Lung (tissue), 12 donors: ENCODE results near the gene SELENOW. TPM values are rescaled to one million over a fixed set of nuclear protein-coding genes. Genes with fewer than 3 reads are reported as not detected.

Experiments
- ATAC-seq: fragments of 200-7000 bp; cut with Tn5 transposase; one replicate; pipeline ENCODE4 v1.9.1; 2020; ENCODE audit warnings: moderate number of reproducible peaks; ENCODE audit not compliant: insufficient read depth, low FRiP score
- DNase-seq, 3 donors: peaks; one replicate each; pipeline ENCODE4 v3.0.0-alpha.2; 2013 to 2017
- H3K27ac ChIP-seq, 2 donors: one replicate each; pipeline ENCODE4 v1.5.1; 2013; ENCODE audit warnings: mild to moderate bottlenecking in 2 of 2, moderate library complexity in 2 of 2, control low read depth in 1 of 2, inconsistent platforms in 1 of 2, low read depth in 1 of 2, low read length in 1 of 2
- H3K27me3 ChIP-seq, 3 donors: one replicate each; pipeline ENCODE4 v1.5.1; 2013; ENCODE audit warnings: low read length in 2 of 3; ENCODE audit not compliant: control insufficient read depth in 3 of 3, insufficient read depth in 3 of 3
- H3K36me3 ChIP-seq, 4 donors: one replicate each; pipeline ENCODE4 v1.5.1; 2013; ENCODE audit warnings: low read length in 4 of 4, mild to moderate bottlenecking in 1 of 4, moderate library complexity in 1 of 4; ENCODE audit not compliant: control insufficient read depth in 4 of 4, insufficient read depth in 4 of 4
- H3K4me1 ChIP-seq, 5 donors: one replicate each; pipeline ENCODE4 v1.5.1; 2013; ENCODE audit warnings: low read length in 5 of 5, mild to moderate bottlenecking in 2 of 5, moderate library complexity in 1 of 5; ENCODE audit not compliant: control insufficient read depth in 5 of 5, insufficient read depth in 5 of 5
- H3K4me3 ChIP-seq: one replicate; pipeline ENCODE4 v1.5.1; 2013; ENCODE audit warnings: mild to moderate bottlenecking, control low read depth, moderate library complexity
- H3K9ac ChIP-seq, 2 donors: one replicate each; pipeline ENCODE4 v1.5.1; 2013; ENCODE audit warnings: low read length in 2 of 2, control low read depth in 1 of 2; ENCODE audit not compliant: insufficient read depth in 1 of 2
- H3K9me3 ChIP-seq, 4 donors: one replicate each; pipeline ENCODE4 v1.5.1; 2013; ENCODE audit warnings: low read length in 3 of 4, mild to moderate bottlenecking in 1 of 4, moderate library complexity in 1 of 4; ENCODE audit not compliant: control insufficient read depth in 4 of 4, insufficient read depth in 3 of 4
- CTCF ChIP-seq: IDR thresholded peaks from 2 replicates; pipeline ENCODE4 v1.5.1; 2012; ENCODE audit warnings: mild to moderate bottlenecking; ENCODE audit errors: control extremely low read depth, extremely low read depth
- WGBS, 2 donors: extraction: QIAGEN DNeasy Blood & Tissue Kit; methylation state at CpG; one replicate each; pipeline ENCODE4 v1.1.7; 2013; 5-methylcytosine and 5-hydroxymethylcytosine counted together
- polyA plus RNA-seq, 2 donors: library from polyadenylated mRNA; stranded (reverse); fragments of 200-250 nt; gene quantifications; one replicate each; pipeline ENCODE4 v1.2.1, GENCODE V29; 2013
- total RNA-seq, 2 donors: library from RNA; depleted of rRNA in 1 of 2; stranded (reverse); fragments of >200 nt in 1 of 2; gene quantifications; one replicate each; pipeline ENCODE4 v1.2.1, GENCODE V29; 2014 to 2021
- donor health status: control.
- donor health status: control.
- donor health status: Bipolar disorder and iron deficiency.
- donor health status: healthy.
- donor health status: DM: yes; HTN: yes; CAD: no.

Gene SELENOW
- total and polyA plus RNA-seq, 4 donors, result 104 to 532 (median 346) TPM

- Histone ChIP-seq H3K4me1 (peaks cover 0 to 4% (median 0%) of the 10 kb centered on the region in 5 donors), H3K9ac (no peak overlapping the region), H3K4me3 (no peak overlapping the region), H3K9me3 (no peaks in the 10 kb centered on the region), H3K36me3 (peaks cover 26 to 86% (median 47%) of the 10 kb centered on the region in 4 donors), H3K27ac (no peak overlapping the region), H3K27me3 (no peaks in the 10 kb centered on the region)
- ATAC-seq (no peak), DNase-seq (no peak)
- no peak for TF ChIP-seq CTCF
- WGBS, 2 donors, result 88 to 95% methylated on average over 26 to 27 of the region's 27 CpGs
Observed at GRCh38 chr19:47752440-47753211, 25.9 kb upstream of the SELENOW start.

GRCh38 chr19:47754206-47755064 is 24.1 kb upstream of the SELENOW start:
- Histone ChIP-seq H3K36me3 (peaks cover 23 to 86% (median 51%) of the 10 kb centered on the region in 4 donors), H3K4me1 (peaks cover 0 to 2% (median 0%) of the 10 kb centered on the region in 5 donors), H3K9ac (no peak overlapping the region), H3K27me3 (no peaks in the 10 kb centered on the region), H3K4me3 (no peak overlapping the region), H3K9me3 (peaks cover 0 to 5% (median 0%) of the 10 kb centered on the region in 4 donors), H3K27ac (no peak overlapping the region)
- no peak for TF ChIP-seq CTCF
- 92 to 94% methylated on average over 34 to 37 of the region's 37 CpGs for WGBS, 2 donors
- no peak for DNase-seq
- no peak for ATAC-seq

DNA sequence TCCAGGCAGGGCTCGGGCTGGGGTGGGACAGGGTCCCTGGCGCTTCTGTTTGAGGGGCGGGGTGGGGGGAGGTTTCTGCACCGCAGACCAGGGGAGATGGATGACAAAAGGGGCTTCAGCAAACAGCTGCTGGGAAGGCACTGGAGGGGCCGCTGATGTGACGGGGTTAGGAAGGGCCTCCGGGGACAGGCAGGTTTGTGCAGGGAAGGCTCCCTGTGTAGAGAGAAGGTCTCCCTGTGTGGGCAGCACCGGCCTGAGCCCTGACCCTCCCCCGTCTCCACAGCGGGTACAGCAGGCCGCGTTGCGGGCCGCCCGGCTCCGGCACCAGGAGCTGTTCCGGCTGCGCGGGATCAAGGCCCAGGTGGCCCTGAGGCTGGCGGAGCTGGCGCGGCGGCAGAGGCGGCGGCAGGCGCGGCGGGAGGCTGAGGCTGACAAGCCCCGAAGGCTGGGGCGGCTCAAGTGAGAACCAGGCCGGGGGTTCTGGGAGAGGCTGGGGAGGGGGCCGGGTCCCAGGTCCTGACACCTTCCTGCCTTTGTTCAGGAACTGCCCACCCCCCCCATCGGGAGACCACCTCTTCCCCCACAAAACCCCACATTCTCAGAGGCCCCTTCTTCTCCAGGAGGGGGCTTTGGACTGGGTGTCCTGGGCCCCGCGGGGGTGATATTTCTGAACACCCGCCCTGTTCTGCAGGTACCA is 23.3 kb upstream of the SELENOW start:
- DNase-seq (no peak), ATAC-seq (no peak)
- Histone ChIP-seq H3K4me1 (no peaks in the 10 kb centered on the region), H3K27me3 (no peaks in the 10 kb centered on the region), H3K4me3 (no peak overlapping the region), H3K27ac (no peak overlapping the region), H3K36me3 (peaks cover 22 to 79% (median 48%) of the 10 kb centered on the region in 4 donors), H3K9me3 (peaks cover 0 to 5% (median 0%) of the 10 kb centered on the region in 4 donors), H3K9ac (no peak overlapping the region)
- 92 to 98% methylated on average over 32 to 36 of the region's 36 CpGs for WGBS, 2 donors
- no peak for TF ChIP-seq CTCF
